CD4-positive, alpha-beta T cell treated with Interleukin-1 beta for 1 hour (primary cell): ENCODE data around the gene CTXN1.

Experiments
- DNase-seq, 2 donors: peaks; one replicate each; pipeline ENCODE4 v3.0.0-alpha.2; 2020 to 2022

The CTXN1 gene

DNA sequence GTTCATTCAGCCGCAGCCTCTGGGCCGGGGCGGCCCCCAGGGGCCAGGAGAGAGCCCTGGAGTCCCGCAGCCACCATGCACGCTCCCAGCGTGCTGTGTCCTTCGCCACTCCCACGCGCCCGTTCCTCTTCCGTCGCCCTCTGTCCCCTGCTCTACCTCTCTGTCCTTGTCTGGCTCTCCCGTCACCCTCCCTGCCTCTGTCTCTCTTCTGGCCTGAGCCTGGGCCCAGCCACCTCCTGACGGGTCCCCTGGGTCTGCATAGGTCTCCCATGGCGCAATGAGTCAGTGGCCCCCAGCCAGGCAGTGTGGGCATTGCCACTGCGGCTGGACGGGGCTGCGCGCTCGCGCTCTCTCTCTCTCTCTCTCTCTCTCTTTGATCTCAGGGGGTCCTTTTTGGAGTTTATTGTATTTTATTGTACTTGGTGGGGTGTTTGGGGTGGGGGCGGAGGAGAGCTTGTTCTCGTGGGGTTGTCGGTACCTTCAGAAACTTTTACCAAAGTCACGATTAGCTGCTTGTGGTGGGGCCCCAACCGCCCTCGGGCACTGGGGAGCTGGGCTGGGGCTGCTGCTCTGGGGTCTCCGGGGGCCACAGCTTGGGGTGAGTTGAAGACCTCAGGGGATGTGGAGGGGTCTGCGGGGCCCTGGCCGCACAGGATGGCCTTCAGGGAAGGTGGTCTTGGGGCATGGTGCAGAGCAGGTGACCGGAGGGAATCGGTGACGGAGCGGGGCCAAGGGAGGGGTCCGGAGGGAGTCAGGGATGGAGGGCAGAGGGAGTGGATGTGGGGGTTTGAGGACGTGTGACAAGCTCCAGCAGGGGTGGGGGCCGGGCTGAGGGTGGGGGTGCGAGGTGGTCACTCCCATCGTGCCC is 13.0 kb downstream of the CTXN1 start:
- DNase-seq, result no peak

DNA sequence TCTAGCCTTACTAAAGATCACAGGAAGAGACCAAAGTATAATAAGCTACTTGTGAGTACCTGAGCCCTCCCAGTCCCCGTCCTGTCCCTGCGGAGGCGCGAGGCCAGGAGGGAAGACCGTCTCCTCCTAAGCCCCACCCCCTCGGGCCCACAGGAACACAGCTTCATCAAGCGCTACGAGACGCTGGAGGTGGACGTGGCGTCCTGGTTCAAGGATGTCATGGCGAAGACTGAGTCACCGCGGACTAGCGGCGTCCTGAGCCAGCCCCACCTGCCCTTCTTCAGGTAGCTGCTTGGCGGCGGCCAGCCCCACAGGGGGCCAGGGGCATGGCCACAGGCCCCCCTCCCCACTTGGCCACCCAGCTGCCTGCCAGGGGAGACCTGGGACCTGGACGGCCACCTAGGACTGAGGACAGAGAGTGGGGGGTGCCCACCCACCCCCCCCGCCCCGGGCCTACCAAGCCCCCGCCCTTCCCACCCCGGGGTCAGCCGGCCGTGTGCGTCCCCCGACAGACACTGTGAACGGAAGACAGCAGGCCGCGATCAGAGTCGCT is 13.7 kb downstream of the CTXN1 start:
- DNase-seq, result no peak

DNA sequence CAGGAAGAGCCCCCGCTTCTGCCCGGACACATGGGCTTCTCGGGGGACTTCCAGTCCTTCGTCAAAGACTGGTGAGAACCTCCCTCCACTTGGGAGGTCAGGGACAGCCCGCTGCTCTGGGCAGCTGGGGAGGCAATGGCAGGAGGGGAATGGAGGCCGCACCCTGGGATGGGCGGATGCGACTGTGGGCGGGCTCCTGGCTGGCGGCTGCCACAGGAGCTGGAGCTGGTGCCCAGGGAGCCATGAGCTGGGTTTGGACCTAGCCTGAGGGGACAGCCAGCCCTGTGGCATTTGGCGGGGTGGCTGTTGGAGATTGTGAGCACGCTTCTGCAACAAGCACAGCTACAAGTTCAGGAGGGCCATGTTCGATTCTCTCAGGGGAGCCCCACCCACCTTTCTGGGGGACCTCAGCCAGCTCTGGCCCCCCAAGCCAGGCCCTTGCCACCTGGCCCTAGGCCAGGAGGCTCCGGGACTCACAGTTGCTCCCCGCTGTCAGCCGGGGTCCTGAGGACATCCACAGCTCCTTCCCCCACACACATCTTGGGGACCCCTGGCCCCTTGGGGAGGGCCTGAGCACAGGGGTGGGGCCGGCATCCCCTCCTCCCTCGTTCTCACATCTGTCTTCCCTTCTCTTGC is 14.3 kb downstream of the CTXN1 start:
- DNase-seq, result no peak

DNA sequence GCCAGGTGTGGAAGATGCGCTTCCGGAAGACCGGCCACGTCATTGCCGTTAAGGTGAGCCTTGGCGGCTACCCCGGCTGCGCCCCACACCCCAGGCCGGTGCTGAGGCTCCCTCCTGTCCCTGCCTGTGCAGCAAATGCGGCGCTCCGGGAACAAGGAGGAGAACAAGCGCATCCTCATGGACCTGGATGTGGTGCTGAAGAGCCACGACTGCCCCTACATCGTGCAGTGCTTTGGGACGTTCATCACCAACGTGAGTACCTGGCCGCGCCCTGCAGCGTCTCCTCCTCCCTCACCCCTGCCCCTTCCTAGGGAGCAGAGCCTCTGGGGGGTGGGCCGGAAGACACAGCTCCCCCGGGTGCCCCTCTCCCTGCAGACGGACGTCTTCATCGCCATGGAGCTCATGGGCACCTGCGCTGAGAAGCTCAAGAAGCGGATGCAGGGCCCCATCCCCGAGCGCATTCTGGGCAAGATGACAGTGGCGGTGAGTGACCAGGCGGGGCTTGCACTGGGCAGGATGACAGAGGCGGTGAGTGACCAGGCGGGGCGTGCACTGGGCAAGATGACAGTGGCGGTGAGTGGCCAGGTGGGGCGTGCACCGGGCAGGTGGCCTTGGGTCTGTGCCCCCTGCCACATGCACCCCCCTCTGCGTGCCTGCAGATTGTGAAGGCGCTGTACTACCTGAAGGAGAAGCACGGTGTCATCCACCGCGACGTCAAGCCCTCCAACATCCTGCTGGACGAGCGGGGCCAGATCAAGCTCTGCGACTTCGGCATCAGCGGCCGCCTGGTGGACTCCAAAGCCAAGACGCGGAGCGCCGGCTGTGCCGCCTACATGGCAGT is 15.4 kb downstream of the CTXN1 start:
- DNase-seq, result no peak

DNA sequence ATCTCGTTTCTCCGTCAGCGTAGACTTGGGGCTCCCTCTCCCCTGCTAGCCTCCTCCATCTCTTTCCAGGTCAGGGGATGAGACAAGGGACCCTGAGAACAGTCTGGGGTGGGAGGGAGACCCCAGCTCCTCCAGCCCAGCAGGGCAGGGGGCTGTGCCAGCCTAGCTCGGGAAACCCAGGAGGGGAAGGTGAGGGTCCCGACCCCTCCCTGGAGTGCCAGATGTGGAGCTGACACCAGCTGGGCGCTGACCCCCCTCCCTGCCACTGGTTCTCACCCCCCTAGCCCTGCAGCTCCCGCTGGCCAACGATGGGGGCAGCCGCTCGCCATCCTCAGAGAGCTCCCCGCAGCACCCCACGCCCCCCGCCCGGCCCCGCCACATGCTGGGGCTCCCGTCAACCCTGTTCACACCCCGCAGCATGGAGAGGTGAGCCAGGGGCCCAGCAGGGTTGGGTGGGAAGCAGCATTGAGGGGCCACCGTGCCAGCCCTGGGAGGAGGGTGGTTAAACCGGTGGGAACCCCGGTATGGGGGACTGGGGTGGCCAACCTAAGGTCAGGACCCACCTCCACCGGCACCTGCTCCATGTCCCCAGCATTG is 16.4 kb downstream of the CTXN1 start:
- DNase-seq, result no peak

DNA sequence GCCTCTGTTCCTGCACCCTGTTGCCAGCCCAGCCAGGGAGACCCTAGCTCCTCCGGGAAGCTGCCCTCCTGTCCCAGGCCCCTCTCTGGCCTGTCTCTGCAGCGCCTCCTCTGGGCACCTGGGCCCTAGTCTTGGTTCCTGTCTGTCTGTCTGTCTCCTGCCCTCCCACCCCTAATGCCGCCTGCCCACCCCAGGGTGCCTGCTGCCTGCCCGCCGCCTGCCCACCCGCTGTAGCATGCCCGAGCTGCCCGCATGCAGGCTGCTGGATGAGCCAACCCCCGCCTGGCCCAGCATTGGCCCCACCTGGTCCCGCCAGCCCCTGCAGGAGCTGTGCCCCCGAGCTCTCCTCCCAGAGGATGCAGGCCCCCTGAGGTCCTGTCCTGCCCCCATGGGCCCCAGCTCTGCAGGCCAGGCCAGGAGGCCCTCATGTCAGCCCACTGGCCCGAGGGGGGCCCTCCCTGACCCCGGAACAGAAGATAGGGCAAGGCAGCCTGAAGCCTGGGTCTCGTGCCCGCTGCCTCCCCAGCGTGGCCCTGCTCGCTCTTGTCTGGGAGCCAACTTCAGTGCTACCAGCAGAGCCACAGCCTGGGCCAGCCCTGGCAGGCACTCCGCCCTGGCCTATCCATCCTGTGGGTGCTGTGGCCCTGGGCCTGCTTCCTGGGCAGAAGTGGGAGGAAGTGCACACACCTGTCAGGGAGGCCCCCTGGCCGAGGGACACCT is 17.0 kb downstream of the CTXN1 start:
- no peak for DNase-seq

DNA sequence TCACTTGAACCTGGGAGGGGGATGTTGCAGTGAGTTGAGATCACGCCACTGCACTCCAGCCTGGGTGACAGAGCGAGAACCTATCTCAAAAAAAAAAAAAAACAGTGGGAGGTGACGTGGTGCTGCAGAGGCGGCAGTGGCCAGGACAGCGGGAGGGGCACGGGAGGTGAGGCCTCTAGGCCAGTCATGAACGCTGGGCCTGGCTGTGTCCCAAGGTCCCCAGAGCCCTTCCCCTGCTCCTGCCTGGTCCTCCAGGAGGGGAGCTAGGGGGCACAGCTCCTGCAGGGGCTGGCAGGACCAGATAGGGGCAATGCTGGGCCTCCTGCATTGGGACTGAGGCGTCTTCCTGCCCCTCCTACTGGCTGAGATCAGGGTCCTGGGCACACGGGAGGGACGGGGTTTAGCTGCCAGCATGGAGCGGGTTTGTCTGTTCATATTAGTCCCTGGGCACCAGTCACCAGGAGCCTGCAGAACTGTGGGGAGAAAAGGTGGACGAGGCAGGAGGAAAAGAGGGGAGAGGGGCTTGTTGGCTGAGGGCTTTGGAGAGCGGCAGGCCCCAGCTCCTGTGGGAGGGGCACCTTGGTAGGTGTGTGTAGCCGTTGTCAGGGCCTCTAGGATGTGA is 17.7 kb downstream of the CTXN1 start:
- DNase-seq, result no peak

DNA sequence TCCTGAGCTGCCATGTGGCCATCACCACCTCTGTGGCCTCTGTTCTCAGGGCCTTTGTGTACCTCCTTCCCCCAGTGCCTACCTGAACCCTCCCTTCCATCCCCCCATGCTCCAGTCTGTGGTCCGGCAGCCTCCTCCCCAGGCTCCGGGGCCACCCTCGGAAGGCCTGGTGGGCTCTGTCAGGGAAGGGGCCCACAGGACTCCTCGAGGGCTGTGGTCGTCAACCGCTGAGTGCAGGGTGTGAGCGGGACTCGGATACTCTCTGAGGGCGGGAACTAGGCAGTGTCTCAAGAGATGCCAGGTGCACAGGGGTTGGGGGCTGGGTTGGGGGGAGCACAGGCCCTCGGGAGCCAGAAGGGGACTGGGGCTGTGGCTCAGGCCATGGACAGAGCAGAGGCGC is 18.4 kb downstream of the CTXN1 start:
- no peak for DNase-seq

DNA sequence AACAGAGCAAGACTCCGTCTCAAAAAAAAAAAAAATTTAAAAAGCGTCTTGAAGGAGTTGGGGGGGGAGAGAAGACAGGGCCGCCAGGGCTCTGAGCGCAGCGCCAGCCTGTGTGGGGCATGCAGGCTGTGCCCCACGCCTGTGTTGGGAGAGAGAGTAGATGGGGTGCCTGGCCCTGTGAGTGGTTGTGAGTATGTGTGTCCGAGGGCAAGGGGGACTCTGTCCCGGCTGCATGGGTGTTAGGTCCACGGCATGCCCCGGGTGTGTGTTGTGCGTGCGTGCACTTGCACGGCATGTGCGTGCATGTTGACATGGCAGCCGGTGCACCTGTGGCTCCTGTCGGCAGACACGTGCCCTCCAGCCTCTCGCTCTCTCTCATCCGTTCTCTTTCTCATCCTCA is 18.8 kb downstream of the CTXN1 start:
- DNase-seq, result no peak

DNA sequence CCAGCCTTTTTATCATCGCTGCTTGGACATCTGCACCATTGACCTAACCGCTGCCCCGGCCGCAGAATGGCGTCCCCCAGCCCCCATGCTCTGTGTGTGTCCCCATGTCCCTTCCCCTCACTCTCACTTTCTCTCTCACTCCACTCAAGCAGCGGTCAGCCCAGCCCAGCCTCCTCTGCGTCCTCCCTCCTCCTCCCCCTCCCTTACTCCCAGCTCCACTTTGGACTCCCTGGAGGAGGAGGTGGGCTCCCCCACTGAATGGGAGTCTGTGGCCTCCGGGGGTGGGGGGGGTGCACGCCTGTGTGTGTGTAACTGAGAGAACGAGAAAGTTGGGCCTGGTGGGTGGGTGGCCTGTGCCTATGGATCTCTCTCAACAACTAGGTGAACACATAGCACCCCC is 20.1 kb downstream of the CTXN1 start:
- no peak for DNase-seq

DNA sequence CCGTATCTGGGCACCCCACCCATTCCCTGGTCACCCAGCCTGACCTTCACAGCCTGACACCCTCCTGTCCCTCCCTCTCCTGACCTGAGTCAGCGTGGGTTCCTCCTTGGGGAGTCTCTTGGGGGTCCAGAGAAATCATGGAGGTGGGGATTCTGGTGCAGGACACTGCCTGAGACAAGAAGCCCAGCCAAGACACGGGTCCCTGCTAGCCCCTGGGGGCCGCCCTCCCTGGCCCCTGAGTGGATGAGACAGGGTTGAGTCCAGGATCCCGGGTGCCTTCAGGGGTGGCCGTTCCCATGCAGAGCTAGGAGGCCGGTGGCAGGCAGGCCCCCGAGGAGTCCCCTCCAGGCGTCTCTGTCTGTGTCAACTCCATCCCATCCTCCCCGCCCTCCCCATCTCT is 20.7 kb downstream of the CTXN1 start:
- DNase-seq, result no peak

DNA sequence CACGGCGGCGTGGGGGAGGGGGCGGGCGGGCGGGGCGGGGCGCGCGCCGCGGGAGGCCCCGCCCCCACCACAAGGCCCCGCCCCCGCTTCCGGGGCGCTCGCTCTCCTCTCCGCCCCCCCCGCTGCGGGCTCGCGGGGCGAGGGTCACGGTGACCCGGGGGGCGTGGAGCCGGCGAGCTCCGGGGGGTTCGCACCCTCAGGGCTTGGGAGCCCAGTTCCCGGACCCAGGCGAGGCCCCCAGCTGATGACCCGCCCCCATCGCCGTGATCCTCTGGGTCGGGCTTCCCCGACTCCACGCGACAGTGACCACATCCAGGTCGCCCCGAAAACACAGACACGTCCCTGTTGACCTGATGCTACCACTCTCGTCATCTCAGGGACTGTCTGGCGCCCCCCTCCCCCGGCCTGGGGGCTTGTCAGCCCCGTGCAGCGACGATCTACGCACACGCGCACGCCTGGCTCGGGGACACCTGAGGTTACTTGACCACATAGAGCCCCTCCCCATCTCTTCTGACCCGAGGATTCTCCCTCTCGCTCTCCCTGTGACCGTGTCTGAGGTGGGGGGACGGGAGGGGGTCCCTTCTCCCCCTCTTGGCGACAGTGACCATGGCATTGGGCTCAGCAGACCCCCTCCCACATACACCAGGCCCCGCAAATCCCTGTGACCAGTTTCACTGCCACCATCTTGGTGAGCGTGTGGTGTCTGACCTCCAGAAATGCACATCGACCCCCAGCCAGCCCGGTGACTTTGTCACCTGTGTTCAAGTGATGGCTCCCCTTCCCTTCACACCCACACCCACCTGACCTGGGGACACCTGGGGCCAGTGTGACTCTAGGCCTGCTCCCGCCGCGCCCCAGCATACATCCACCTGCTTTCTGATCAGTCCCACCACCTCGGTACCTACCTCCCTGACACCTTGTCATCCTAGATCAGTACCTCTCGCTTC is 21.6 kb downstream of the CTXN1 start:
- peak; percentile 88 to 92 for DNase-seq

DNA sequence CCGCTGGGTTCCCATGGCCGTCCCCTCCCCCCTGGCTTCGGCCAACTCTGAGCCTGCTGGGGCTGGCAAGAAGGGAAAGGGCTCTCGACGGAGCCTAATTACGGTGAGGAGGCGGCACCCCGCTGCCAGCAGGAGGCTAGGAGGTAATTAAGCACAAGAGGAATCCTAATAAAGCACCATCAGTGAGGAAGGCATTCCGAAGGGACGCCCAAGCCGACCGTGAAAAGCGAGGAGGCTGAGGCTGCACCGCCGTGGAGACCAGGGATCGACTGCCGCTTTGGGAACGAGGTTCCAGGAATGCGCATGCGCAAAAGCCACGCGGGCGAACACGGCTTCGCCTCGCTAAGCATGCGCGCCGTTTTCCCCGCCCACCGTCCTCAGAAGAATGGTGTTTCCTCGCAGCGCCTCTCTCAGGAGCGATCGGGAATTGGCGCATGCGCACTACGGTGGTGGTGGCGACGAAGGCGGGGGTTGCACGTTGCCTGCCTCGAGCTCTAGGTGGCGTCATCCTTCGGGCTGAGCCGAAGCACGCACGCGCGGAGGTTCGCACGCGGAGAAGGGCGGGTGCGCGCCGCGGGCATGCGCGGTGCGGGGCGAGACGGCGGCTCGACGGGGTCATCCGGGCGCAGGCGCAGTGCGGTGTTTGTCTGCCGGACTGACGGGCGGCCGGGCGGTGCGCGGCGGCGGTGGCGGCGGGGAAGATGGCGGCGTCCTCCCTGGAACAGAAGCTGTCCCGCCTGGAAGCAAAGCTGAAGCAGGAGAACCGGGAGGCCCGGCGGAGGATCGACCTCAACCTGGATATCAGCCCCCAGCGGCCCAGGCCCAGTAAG is 22.5 kb downstream of the CTXN1 start, which contains the start of gene MAP2K7:
MAP2K7 (plus strand) TSS at position 634 of the 830 bp plus-strand sequence; CDS start at position 702, 68 bp downstream.
- peak; percentile 100 for DNase-seq

DNA sequence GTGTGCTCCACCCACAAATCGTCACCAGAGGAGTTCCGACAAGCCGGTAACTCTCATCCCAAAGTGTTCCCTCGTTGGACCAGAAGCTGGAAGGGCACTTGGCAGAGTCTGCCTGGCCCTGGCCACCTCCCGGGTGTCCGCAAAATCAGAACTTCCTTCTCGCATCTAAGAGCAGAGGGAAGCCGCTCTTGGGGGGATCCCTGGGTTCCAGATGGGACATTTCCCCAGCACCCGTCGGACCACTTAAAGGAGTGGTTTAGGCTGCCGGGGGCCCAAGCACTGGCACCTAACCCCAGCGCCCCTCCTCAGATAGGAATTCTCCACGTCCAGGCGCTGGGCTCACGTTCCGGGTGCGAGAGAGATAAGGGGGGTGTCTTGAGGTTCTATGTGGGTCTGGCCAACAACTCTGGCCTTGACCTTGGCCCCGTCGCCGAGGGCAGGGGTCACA is 23.1 kb downstream of the CTXN1 start:
- no peak for DNase-seq

DNA sequence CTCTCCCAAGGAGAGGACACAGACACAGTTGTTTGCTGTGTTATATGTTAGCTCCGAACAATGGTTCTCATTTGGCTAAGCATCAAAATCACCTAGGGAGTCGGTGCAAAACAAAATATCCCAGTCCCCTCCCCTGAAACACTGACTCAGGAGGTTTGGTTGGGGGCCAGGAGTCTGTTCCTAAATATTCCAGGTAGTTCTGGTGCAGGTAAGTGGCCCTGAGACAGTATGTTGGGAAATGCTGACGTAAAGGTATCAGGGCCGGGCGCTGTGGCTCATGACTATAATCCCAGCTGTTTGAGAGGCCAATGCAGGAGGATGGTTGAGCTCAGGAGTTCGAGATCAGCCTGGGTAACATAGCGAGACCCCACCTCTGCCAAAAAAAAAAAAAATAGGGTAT is 24.6 kb downstream of the CTXN1 start:
- DNase-seq, result no peak

DNA sequence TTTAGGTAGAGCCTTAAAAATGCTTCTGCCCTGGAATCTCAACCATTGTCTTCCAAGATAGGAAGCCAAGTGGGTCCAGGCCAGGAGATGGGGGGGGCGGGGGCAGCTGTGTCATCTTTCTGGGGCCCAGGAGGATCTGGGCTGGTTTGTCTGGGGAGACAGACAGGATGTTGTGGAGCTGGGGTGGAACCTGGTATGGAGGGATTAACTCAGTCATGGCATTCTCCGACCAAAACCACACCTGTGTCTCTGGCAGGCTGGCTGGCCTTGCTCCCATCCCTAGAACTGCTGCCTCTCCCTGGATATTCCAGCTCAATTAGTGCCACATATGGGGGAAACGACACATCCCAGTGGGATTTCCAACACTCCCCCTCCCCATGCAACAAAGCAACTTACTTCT is 25.0 kb downstream of the CTXN1 start:
- no peak for DNase-seq

DNA sequence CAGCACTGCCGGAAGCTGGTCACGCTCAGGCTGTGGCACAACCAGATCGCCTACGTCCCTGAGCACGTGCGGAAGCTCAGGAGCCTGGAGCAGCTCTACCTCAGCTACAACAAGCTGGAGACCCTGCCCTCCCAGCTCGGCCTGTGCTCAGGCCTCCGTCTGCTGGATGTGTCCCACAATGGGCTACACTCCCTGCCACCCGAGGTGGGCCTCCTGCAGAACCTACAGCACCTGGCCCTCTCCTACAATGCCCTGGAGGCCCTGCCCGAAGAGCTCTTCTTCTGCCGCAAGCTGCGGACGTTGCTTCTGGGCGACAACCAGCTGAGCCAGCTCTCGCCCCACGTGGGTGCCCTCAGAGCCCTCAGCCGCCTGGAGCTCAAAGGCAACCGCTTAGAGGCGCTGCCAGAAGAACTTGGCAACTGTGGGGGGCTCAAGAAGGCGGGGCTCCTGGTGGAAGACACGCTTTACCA is 25.5 kb downstream of the CTXN1 start:
- DNase-seq, result no peak

DNA sequence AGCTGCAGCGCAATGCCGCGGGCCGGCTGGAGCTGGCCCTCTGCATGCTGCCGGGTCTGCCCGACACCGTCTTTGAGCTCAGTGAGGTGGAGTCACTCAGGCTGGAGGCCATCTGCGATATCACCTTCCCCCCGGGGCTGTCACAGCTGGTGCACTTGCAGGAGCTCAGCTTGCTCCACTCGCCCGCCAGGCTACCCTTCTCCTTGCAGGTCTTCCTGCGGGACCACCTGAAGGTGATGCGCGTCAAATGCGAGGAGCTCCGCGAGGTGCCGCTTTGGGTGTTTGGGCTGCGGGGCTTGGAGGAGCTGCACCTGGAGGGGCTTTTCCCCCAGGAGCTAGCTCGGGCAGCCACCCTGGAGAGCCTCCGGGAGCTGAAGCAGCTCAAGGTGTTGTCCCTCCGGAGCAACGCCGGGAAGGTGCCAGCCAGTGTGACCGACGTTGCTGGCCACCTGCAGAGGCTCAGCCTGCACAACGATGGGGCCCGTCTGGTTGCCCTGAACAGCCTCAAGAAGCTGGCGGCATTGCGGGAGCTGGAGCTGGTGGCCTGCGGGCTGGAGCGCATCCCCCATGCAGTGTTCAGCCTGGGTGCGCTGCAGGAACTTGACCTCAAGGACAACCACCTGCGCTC is 26.1 kb downstream of the CTXN1 start:
- DNase-seq, result no peak

DNA sequence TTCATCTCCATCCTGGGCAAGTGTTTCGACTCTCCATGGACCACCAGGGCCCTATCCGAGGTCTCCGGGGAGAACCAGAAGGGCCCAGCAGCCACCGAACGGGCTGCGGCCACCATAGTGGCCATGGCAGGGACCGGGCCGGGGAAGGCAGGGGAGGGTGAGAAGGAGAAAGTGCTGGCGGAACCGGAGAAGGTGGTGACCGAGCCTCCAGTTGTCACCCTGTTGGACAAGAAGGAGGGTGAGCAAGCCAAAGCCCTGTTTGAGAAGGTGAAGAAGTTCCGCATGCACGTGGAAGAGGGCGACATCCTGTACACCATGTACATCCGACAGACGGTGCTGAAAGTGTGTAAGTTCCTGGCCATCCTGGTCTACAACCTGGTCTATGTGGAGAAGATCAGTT is 27.0 kb downstream of the CTXN1 start:
- no peak for DNase-seq
